Epidermal melanocyte (primary cell): ENCODE data around the gene NR2F6.
"Not testable (repeated sequence)": the region's sequence is repeated elsewhere in the genome, so short reads cannot be mapped to it uniquely, and the experiment has no call there.

ENCODE experiments used
- DNase-seq: peaks from one replicate; pipeline ENCODE4 v3.0.0; 2011; ENCODE audit warnings: low spot score; ENCODE audit not compliant: insufficient read length

Gene NR2F6

DNA sequence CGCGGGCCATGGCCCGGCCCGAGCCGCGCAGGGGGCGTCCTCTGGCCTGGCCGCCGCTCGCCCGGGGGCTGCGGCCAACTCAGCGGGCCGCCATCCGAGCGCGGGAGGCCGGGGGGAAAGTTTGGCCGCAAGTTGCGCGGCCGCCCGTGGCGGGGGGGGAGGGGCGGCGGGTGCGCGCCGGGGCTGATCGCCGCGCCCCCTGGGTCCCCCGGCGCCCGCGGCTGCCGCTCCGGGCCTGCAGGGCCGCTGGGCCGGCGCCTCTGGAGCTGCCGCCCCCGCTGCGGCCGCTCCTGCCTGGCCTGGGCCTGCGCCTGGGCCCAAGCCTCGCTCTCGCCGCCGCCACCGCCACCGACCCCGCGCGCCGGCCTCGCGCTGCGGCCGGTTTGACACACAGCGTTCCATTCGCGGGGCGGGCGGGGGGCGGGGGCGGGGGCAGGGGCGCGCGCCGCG, at the start of gene NR2F6:
TSS of gene NR2F6 (minus strand) at position 385 of the 450 bp plus-strand sequence. CDS start 699 bp downstream, outside the sequence.
- DNase-seq, result no peak

DNA sequence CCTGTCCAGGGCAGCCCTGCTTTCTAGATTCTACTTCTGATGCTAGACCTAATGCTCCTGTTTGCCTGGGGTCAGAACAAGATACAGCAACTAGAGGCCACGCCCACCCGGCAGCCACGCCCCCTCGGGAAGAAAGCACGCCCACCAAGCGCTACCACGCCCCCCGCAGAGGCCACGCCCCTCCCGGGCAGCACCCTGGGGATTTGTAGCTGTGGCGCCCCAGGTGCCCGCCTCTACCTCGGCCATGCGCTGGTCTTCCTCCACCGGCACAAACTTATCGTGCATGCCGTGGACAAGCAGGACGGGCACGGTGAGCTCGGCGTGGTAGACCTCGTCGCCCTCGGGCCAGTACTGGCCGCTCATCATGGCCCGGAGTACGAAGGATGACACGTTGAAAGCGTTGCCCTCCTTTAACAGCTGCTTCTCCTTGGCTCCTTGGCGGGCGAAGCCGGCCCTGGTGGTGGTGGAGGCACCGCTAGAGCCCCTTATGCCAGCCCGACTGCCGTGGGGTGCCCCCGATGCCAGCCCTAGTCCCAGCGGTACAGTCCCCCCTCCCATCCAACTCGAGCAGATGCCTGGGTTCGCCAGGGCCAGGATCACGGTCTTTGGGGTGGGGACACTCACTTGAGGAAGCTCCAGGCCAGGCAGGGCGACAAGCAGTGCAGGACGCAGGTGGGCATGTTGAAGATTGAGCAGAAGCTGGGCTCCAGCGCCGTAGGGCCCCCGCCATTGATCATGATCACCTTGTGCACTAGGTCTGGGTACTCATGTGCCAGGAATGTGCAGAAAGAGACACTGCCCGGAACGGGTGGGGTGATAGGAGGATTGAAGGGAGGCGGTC, 48.6 kb upstream of the NR2F6 start:
- no peak for DNase-seq

DNA sequence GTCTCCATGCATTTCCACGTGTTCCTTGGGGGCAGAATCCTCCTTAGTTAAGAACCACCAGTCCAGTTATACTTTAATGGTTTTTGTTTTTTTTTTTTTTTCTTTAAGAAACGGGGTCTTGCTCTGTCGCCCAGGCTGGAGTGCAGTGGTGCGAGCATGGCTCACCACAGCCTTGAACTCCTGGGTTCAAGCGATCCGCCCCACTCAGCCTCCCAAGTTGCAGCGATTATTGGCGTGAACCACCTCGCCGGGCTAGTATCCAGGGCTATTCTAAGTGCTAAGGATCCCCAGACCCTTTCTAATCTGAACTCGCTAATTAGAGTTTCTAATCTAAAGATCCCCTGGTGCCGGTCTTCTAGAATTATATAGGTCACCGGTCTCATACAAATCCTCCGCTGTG, 47.9 kb upstream of the NR2F6 start:
- no peak for DNase-seq

DNA sequence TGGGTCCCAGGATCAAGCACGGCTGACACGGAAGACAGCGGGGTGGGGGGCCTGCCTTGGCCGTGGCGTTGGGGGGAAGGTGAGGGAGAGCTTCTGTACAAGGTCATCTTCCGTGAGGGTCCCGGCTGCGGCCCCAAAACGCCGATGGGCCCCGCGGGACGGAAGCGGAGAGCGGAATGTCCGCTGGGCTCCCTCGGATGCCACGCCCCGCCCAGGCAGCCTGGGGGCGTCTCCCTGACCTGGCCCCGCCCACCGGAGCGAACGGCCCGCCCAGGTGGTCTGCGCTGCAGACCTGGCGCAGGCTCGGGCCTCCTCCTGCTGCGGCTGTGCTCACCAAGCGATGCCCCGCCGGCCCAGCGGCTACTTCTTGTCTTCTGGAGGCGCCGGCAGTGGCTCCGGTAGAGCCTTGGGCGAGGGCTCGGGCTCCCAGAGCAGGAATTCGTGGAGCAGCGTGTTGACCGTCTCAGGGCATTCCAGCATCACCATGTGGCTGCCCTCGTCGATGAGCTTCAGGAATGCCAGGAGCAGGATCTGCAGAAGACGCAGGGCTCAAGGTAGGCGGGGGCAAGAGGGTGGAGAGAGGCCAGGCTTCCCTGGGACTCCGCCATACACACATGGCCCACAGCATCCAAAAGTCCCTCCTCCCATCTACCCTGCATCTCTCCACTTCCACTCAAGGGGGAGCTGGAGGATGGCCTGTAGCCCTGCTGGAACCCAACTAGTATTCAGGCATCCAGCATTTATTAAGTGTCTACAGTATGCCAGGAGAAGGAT, 46.8 kb upstream of the NR2F6 start:
- peak; percentile 99 for DNase-seq

DNA sequence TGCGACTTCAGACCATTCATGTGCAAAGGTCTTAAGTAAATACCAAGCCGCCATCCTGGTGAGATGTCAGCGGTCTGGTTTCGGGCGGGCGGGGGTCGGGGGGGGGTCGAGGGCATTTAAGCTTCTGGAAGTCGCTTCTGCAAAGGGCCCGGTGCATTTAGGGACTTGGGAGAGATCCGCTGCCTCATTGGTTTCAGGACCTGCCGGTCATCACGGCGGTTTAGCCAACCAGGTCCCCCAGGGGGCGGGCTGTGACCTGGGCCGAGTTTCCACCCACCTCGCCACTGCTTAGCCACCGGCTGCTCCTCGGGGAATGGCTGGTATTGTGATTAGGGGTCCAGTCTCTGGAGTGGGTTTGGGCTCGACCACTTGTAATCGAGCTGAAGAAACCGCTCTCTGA, 43.8 kb upstream of the NR2F6 start:
- peak; percentile 94 for DNase-seq

DNA sequence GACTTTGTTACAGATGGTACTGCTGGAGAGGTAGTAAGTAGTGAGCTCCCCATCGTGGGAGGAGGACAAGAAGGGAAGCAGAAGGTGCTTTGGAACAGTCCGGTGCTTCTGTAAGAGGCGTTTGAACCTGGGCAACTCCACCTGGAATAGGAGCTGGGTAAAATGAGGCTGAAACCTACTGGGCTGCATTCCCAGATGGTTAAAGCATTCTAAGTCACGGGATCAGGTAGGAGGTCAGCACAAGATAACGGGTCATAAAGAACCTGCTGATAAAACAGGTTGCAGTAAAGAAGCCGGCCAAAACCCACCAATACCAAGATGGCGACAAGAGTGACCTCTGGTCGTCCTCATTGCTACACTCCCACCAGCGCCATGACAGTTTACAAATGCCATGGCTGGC, 41.0 kb upstream of the NR2F6 start:
- no peak for DNase-seq

DNA sequence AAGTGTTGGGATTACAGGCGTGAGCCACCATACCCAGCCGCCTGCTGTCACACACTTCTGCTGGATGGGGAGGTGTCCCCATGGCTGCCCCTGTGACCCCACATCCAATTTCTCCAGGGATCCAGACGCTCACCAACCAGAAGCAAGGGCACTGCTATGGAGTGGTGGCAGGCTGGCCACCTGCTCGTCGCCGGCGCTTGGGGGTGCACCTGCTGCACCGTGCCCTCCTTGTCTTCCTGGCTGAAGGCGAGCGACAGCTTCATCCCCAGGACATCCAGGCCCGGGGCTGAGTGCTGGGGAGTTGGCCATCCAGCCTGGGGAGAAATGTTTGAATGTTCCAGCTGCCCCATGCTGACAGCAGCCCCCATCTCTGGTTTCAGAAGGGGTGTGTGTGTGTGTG, 40.5 kb upstream of the NR2F6 start:
- no peak for DNase-seq

DNA sequence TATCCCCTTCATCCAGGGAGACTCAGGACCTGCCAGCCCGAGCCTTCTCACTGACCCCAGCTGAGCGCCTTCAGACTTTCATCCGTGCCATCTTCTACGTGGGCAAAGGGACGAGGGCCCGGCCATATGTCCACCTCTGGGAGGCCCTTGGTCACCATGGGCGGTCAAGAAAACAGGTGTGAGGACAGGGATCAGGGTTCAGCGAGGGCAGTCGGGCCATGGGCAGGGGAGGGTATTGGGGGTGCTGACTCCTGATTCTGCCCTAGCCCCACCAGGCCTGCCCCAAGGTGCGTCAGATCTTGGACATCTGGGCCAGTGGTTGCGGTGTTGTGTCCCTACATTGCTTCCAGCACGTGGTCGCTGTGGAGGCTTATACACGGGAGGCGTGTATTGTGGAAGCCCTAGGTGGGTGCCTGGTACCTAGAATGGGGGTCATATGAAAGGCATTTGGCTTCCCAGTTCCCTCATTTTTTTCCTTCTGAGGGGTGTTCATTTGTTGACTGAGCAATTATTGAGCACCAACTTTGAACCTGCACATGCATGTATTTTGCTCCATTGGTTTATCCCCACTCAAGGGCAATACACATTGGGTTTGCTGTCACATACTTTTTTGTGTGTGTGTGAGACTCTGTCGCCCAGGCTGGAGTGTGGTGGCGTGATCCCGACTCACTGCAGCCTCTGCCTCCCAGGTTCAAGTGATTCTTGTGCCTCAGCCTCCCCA, 39.9 kb upstream of the NR2F6 start:
- DNase-seq, result no peak

DNA sequence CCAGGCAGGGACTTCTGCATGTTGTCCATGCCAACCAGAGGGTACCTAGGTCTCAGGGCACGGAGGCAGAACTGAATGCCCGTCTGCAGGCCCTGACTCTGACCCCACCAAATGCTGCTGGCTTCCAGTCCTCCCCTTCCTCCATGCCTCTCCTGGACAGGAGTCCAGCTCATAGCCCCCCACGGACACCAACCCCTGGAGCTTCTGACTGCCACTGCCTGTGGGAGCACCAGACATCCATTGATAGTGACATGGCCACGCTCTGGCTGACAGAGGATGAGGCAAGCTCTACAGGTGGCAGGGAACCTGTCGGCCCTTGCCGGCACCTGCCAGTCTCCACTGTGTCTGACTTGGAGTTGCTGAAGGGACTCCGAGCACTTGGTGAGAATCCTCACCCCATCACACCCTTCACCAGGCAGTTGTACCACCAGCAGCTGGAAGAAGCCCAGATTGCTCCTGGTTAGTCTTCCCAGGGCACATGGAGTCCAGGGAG, 37.8 kb upstream of the NR2F6 start:
- DNase-seq, result no peak

DNA sequence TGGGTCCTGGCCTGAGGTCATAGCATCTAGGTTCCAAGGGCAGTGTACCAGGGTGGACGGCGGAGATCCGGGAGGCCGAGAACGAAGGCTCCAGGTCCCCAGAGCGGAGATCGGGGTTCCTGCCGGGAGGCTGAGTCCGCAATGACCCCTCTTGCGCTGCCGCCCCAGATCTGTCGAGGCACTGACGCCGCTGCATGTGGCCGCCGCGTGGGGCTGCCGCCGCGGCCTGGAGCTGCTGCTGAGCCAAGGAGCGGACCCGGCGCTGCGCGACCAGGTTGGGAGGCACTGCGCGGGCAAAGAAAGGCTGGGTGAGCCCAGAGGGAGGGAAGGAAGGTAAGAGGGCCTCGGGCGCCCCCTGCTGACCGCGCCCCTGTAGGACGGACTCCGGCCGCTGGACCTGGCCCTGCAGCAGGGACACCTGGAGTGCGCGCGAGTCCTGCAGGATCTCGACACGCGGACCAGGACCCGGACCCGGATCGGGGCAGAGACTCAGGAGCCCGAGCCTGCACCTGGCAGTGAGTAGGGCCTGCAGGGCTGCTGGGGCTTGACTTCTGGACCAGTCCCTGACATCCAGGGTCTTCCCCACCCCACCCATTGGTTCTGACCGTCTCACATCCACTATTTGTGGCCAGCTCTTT, 36.9 kb upstream of the NR2F6 start:
- peak; percentile 83 for DNase-seq

DNA sequence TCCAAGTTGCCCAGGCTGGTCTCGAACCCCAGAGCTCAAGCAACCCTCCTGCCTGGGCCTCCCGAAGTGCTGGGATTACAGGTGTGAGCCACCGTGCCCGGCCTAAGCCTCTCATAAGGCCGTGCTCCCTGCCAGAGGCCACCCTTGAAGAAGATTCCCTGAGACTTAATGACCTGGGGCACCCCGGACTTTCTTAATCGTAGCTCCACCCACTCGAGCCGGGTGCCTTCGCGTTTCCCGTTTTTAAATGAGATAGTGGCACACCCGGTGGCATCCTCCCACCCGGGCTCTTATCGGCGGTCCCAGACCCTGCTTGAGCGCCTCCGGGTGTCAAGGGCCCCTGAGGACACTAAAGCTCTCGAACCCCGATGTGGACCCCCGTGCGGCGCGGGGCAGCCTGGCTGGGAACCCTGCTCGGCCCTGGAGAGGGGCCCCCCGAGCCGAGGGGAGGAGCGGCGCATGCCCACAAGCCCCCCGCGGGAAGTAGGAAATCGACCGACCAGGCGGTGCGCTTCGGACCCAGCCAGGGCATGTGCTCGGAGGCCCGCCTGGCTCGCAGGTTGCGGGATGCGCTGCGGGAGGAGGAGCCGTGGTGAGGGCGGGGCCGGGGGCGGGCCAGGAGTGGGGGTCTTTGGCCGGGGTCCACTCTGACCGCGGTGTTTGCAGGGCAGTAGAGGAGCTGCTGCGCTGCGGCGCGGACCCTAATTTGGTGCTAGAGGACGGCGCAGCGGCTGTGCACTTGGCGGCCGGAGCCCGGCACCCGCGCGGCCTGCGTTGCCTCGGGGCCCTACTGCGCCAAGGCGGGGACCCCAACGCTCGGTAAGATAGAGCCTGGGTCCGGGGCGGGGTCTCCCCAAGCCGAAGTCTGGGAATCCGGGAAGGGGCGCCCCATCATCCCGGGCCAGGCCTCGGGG, 35.9 kb upstream of the NR2F6 start, which contains the start of gene ANKLE1:
TSS of gene ANKLE1 (plus strand) at position 511 of the 914 bp plus-strand sequence. CDS start at position 531, 20 bp downstream.
- no peak for DNase-seq

DNA sequence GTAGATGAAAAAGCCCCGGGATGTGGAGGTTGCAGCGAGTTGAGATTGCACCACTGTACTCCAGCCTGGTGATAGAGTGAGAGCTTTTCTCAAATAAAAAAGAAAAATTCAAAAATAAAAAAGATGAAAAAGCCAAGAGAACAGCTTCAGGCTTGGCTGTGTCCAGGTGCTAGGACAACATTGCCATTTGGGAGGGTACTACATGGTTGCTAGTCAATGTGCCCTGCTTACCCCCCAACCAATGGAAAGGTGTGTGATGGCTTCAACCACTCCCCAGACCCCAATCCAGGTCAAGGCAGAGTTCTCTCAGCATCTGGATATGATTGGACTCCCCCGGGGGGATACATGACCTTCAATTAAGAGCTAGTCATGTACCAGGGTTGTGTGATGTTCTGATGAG, 33.7 kb upstream of the NR2F6 start:
- no peak for DNase-seq

DNA sequence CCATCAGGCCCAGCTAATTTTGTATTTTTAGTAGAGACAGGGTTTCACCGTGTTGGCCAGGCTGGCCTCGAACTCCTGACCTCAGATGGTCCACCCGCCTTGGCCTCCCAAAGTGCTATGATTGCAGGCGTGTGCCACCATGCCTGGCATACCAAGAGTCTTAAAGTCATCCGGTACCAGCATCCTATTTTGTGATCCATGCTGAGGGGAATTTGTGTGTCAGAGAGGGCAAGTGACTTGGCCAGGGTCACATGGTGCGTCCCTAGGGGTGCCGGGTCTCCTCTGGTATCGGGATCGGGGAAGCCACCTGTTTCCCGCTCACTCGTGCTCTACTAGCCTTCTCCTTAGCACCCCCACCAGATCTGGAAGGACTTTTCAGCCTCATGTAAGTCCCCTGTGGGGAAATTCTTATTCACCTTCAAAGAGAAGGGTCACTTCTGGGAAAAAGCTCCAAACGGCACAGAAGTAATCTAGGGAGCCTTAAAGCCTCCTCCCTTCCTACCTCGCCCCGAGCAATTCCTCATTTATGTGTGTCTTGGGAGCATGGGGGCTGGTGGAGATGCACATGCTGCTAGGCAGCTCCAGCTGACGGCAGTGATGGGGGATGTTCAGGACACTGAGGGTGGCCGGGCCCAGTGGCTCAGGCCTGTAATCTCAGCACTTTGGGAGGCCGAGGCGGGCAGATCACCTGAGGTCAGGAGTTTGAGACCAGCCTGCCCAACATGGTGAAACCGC, 29.9 kb upstream of the NR2F6 start:
- no peak for DNase-seq

DNA sequence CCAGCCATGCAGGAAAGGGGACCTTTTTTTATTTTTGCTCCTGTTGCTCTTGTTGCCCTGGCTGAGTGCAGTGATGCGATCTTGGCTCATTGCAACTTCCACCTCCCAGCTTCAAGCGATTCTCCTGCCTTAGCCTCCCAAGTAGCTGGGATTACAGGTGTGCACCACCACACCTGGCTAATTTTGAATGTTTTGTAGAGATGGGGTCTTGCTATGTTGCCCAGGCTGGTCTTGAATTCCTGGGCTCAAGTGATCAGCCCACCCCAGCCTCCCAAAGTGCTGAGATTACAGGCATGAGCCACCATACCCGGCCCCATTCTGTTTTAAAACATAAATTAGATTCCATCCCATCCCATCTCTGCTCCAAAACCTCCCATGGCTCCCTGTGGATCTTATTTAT, 29.2 kb upstream of the NR2F6 start:
- DNase-seq, result not testable (repeated sequence)

DNA sequence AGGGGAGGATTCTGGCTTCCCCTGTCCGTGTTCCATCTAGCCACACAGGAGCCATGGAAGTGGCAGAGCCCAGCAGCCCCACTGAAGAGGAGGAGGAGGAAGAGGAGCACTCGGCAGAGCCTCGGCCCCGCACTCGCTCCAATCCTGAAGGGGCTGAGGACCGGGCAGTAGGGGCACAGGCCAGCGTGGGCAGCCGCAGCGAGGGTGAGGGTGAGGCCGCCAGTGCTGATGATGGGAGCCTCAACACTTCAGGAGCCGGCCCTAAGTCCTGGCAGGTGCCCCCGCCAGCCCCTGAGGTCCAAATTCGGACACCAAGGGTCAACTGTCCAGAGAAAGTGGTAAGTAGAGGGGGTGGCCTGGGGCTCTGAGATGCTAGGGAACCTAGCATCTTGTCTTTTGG, 23.0 kb upstream of the NR2F6 start:
- no peak for DNase-seq

DNA sequence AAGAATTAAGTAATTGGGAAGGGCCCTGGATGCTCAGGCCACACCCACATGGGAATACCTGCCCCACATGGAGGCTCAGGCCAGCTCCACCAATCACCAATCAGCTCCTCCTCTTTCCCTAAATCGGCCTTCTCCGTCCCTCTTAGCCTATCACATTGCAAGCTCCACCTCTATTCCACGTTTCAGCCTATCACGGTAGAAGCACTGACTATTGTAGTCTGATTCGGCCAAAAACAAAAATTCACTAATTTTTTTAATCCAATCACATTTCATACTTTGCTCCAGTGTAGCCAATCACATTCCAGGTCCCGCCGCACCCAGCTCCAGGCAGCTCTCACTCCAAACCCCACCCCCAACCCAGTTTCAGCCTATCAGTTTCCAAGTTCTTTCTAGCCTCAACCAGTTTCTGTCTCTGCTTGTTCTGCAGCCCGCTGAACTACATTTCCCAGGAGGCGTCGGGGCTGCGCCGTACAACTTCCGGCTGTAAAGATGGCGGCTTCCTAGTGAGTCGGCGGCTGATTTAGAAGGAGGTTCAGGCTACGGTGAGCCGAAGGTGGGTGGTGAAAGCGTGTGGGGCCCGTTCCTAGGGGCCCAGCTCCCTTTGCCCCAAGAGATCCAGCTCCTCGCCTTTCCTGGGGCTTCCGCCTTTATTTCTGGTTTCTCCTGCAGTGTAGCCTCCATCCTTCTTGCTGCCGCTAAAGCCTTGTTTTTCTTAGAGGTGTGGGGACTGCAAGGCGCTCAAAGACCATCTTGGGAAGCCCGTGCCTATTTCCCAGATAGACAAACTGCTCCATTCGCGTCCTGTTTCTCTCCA, 21.5 kb upstream of the NR2F6 start, which contains the start of gene BABAM1:
TSS of gene BABAM1 (plus strand) at position 469 of the 814 bp plus-strand sequence. CDS start 1,364 bp downstream, outside the sequence.
- peak; percentile 100 for DNase-seq

DNA sequence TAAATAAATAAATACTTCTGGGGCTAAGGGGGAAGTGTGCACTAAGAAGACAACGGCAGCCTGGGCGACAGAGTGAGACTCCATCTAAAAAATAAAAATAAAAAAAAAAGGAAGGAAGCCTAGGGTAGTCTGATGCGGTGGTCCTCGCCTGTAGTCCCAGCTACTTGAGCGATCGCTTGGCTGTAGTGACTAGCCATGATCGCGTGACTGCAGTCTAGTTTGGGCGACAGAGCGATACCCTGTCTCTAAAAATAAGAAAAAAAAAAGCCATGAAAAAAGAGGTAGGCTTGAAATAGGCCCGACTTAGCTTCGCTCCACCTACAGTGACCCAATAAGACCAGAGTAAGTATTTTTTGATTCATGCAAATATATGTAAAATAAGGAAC, 20.9 kb upstream of the NR2F6 start:
- DNase-seq, result no peak

DNA sequence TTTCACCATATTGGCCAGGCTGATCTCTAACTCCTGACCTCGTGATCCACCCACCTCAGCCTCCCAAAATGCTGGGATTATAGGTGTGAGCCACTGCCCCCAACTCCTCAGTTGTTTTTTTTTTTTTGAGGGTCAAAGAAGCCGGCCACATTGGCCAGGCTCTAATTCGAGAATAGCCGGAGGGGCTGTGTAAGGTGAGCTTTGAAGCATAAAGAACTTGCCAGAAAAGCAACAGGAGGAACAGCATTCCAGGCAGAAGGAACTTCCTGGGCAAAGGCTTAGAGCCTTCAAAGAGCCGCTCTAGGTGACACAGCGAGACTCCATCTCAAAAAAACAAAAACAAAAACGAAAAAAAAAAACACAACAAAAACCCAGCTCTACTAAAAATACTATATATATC, 20.3 kb upstream of the NR2F6 start:
- DNase-seq, result no peak
